HG02970 (cell line): ENCODE results near the gene TMEM209.
"Not testable (repeated sequence)": the region's sequence is repeated elsewhere in the genome, so short reads cannot be mapped to it uniquely, and the experiment has no call there.

Experiments used
- ATAC-seq: cut with Tn5 transposase; IDR thresholded peaks from one replicate; pipeline ENCODE4 v1.9.1; 2021; ENCODE audit warnings: mild to moderate bottlenecking, moderate library complexity, moderate number of reproducible peaks; ENCODE audit not compliant: unreplicated experiment, low FRiP score

The TMEM209 gene

GRCh38 chr7:130205084-130205947 is at the start of gene TMEM209:
TSS of gene TMEM209 (minus strand) at chr7:130205406. CDS start at chr7:130205375, 31 bp downstream.
- ATAC-seq, result peak; percentile 88

GRCh38 chr7:130254555-130254954 is 49.3 kb upstream of the TMEM209 start:
- no peak for ATAC-seq

- not testable (repeated sequence) for ATAC-seq
These were observed 44.4 kb upstream of the TMEM209 start for GRCh38 chr7:130249626-130250025.

- ATAC-seq, result not testable (repeated sequence)
These were observed 43.6 kb upstream of the TMEM209 start for GRCh38 chr7:130248842-130249241.

GRCh38 chr7:130246491-130246890 is 41.3 kb upstream of the TMEM209 start:
- not testable (repeated sequence) for ATAC-seq

- not testable (repeated sequence) for ATAC-seq
These were observed 38.3 kb upstream of the TMEM209 start for GRCh38 chr7:130243486-130243885.

- ATAC-seq, result no peak
These were observed 37.2 kb upstream of the TMEM209 start for GRCh38 chr7:130242198-130243014.

- no peak for ATAC-seq
These were observed 35.0 kb upstream of the TMEM209 start for GRCh38 chr7:130240240-130240639.

GRCh38 chr7:130236361-130236760 is 31.2 kb upstream of the TMEM209 start:
- ATAC-seq, result not testable (repeated sequence)

GRCh38 chr7:130234078-130234477 is 28.9 kb upstream of the TMEM209 start:
- no peak for ATAC-seq

- ATAC-seq, result no peak
These were observed 27.0 kb upstream of the TMEM209 start for GRCh38 chr7:130232209-130232608.

GRCh38 chr7:130231792-130232191 is 26.6 kb upstream of the TMEM209 start:
- ATAC-seq, result no peak

GRCh38 chr7:130229981-130230380 is 24.8 kb upstream of the TMEM209 start:
- ATAC-seq, result not testable (repeated sequence)

- ATAC-seq, result no peak
These were observed 23.8 kb upstream of the TMEM209 start for GRCh38 chr7:130228840-130229502.

- ATAC-seq, result no peak
These were observed 22.8 kb upstream of the TMEM209 start for GRCh38 chr7:130227883-130228575.

GRCh38 chr7:130226333-130226732 is 21.1 kb upstream of the TMEM209 start:
- no peak for ATAC-seq

- ATAC-seq, result not testable (repeated sequence)
These were observed 19.7 kb upstream of the TMEM209 start for GRCh38 chr7:130224923-130225322.

- ATAC-seq, result no peak
These were observed 19.0 kb upstream of the TMEM209 start for GRCh38 chr7:130224210-130224609.

GRCh38 chr7:130223646-130224045 is 18.4 kb upstream of the TMEM209 start:
- ATAC-seq, result no peak

- no peak for ATAC-seq
These were observed 16.5 kb upstream of the TMEM209 start for GRCh38 chr7:130221746-130222145.
